HG02870 (cell line): ENCODE data around the gene AKAP13.
"Not testable (repeated sequence)": the region's sequence is repeated elsewhere in the genome, so short reads cannot be mapped to it uniquely, and the experiment has no call there.

Source experiments
- ATAC-seq: cut with Tn5 transposase; IDR thresholded peaks from one replicate; pipeline ENCODE4 v1.9.1; 2021; ENCODE audit warnings: mild to moderate bottlenecking, moderate library complexity; ENCODE audit not compliant: unreplicated experiment

AKAP13 gene

GRCh38 chr15:85470563-85471271 is 90.3 kb downstream of the AKAP13 start:
- ATAC-seq = no peak

GRCh38 chr15:85472349-85472748 is 91.9 kb downstream of the AKAP13 start:
- ATAC-seq = no peak

- no peak for ATAC-seq
Measured at GRCh38 chr15:85473455-85473854, 93.1 kb downstream of the AKAP13 start.

GRCh38 chr15:85474700-85475316 is 94.4 kb downstream of the AKAP13 start:
- no peak for ATAC-seq

GRCh38 chr15:85475317-85475701 is 94.9 kb downstream of the AKAP13 start:
- no peak for ATAC-seq

- no peak for ATAC-seq
Measured at GRCh38 chr15:85475711-85476110, 95.3 kb downstream of the AKAP13 start.

GRCh38 chr15:85477061-85477460 is 96.7 kb downstream of the AKAP13 start:
- ATAC-seq = no peak

GRCh38 chr15:85477730-85478129 is 97.3 kb downstream of the AKAP13 start:
- no peak for ATAC-seq

GRCh38 chr15:85479071-85479647 is 98.8 kb downstream of the AKAP13 start:
- ATAC-seq = no peak

- ATAC-seq = no peak
Measured at GRCh38 chr15:85480923-85481322, 100.5 kb downstream of the AKAP13 start.

GRCh38 chr15:85481543-85481942 is 101.1 kb downstream of the AKAP13 start:
- not testable (repeated sequence) for ATAC-seq

GRCh38 chr15:85482894-85483293 is 102.5 kb downstream of the AKAP13 start:
- ATAC-seq = peak; percentile 42

- ATAC-seq = not testable (repeated sequence)
Measured at GRCh38 chr15:85483955-85484354, 103.6 kb downstream of the AKAP13 start.

GRCh38 chr15:85484923-85485322 is 104.5 kb downstream of the AKAP13 start:
- not testable (repeated sequence) for ATAC-seq

GRCh38 chr15:85485956-85486567 is 105.7 kb downstream of the AKAP13 start:
- ATAC-seq = no peak

- not testable (repeated sequence) for ATAC-seq
Measured at GRCh38 chr15:85487796-85488195, 107.4 kb downstream of the AKAP13 start.

- ATAC-seq = no peak
Measured at GRCh38 chr15:85488997-85489396, 108.6 kb downstream of the AKAP13 start.

GRCh38 chr15:85489773-85490493 is 109.5 kb downstream of the AKAP13 start:
- ATAC-seq = no peak

- ATAC-seq = no peak
Measured at GRCh38 chr15:85490856-85491255, 110.5 kb downstream of the AKAP13 start.

- no peak for ATAC-seq
Measured at GRCh38 chr15:85491691-85492090, 111.3 kb downstream of the AKAP13 start.

GRCh38 chr15:85492406-85492805 is 112.0 kb downstream of the AKAP13 start:
- ATAC-seq = no peak
